ENCODE measurements around the gene GAREM2. TPM values are rescaled to one million over a fixed set of nuclear protein-coding genes. Genes with fewer than 3 reads are reported as not detected.

Gene GAREM2
- polyA plus RNA-seq, 2 donors: 0.35 to 0.64 TPM

Other genes starting within 250 kb of the GAREM2 start
- gene KIF3C, start 190.6 kb upstream of the GAREM2 start, polyA plus RNA-seq: 1 to 10 TPM in 1 of 2 donors, under 1 TPM in 1; 0.98 to 1.0 TPM
- gene RAB10, start 139.0 kb upstream of the GAREM2 start, polyA plus RNA-seq: 100 to 1,000 TPM; 190 to 320 TPM
- 10 to 100 TPM; 26.4 to 77.1 TPM for gene HADHA, start 71.5 kb downstream of the GAREM2 start, polyA plus RNA-seq
- 10 to 100 TPM; 50.0 to 82.4 TPM for gene HADHB, start 71.9 kb downstream of the GAREM2 start, polyA plus RNA-seq
- gene SELENOI, start 173.1 kb downstream of the GAREM2 start, polyA plus RNA-seq: 1 to 10 TPM; 3.9 to 6.8 TPM
- gene ADGRF3, start 173.7 kb downstream of the GAREM2 start, polyA plus RNA-seq: under 1 TPM; 0.11 to 0.12 TPM
- gene DRC1, start 228.8 kb downstream of the GAREM2 start, polyA plus RNA-seq: under 1 TPM in 1 of 2 donors, not detected in 1; 0.08 TPM

Data from esophagus (tissue), 2 donors.